HL-60 (cell line): ENCODE measurements around the gene NKD1.

Source experiments
- DNase-seq, 2 experiments: peaks; one replicate each; pipeline ENCODE4 v3.0.0-alpha.2; 2010 to 2020; ENCODE audit warnings: low read depth in 1 of 2, low spot score in 1 of 2
- H3K27ac ChIP-seq: fragments of 250-450 bp; sonication (Bioruptor Pico); replicated peaks from 2 replicates; pipeline ENCODE4 v1.5.1; 2020; ENCODE audit warnings: mild to moderate bottlenecking, moderate library complexity
- H3K27me3 ChIP-seq: fragments of 250-450 bp; sonication (Bioruptor Pico); 2 replicates; pipeline ENCODE4 v1.5.1; 2021; ENCODE audit warnings: mild to moderate bottlenecking, moderate library complexity; ENCODE audit not compliant: insufficient read depth, poor library complexity, severe bottlenecking
- H3K4me3 ChIP-seq: replicated peaks from 2 replicates; pipeline ENCODE4 v1.5.1; 2011; ENCODE audit warnings: mild to moderate bottlenecking, control low read depth, low read length; ENCODE audit not compliant: insufficient read depth
- CTCF ChIP-seq: IDR thresholded peaks from one replicate; pipeline ENCODE4 v1.5.1; 2011; ENCODE audit warnings: low read length, control low read depth, inconsistent platforms; ENCODE audit not compliant: insufficient read depth
- GABPA ChIP-seq: IDR thresholded peaks from 2 replicates; pipeline ENCODE4 v1.6.1; 2012; ENCODE audit warnings: low read depth
- POLR2AphosphoS5 ChIP-seq: IDR thresholded peaks from 2 replicates; pipeline ENCODE4 v1.6.1; 2012; ENCODE audit warnings: low read depth
- SPI1 ChIP-seq: IDR thresholded peaks from 2 replicates; pipeline ENCODE4 v1.6.1; 2012; ENCODE audit warnings: low read depth, mild to moderate bottlenecking, borderline replicate concordance
- TF ChIP-seq, protein P1 (sequence below): IDR thresholded peaks from 2 replicates; pipeline ENCODE4 v1.6.1; 2012; ENCODE audit warnings: low read depth; ENCODE audit not compliant: insufficient replicate concordance

Gene NKD1

DNA sequence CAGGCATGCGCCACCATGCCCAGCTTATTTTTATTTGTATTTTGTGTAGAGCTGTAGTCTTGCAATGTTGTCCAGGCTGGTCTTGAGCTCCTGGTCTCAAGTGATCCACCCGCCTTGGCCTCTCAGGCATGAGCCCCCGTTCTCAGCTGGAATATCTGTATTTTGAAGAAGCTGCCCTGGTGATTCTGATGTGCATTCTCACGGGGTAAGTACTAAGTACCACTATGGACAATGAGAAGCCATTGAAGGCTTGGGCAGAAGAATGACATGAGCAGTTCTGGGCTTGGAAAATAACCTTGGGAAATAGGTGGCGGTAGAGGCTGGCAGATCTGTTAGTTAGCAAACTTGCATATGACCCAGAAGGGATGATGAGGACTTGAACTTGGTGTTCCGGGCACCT lies 15.6 kb upstream of the NKD1 start:
- Histone ChIP-seq H3K4me3 (no peak overlapping the region), H3K27ac (no peak overlapping the region), H3K27me3 (no peaks in the 10 kb centered on the region)
- no peak for DNase-seq
- TF ChIP-seq CTCF (no peak), GABPA (no peak), SPI1 (no peak), POLR2AphosphoS5 (no peak)
- TF ChIP-seq, protein P1, sequence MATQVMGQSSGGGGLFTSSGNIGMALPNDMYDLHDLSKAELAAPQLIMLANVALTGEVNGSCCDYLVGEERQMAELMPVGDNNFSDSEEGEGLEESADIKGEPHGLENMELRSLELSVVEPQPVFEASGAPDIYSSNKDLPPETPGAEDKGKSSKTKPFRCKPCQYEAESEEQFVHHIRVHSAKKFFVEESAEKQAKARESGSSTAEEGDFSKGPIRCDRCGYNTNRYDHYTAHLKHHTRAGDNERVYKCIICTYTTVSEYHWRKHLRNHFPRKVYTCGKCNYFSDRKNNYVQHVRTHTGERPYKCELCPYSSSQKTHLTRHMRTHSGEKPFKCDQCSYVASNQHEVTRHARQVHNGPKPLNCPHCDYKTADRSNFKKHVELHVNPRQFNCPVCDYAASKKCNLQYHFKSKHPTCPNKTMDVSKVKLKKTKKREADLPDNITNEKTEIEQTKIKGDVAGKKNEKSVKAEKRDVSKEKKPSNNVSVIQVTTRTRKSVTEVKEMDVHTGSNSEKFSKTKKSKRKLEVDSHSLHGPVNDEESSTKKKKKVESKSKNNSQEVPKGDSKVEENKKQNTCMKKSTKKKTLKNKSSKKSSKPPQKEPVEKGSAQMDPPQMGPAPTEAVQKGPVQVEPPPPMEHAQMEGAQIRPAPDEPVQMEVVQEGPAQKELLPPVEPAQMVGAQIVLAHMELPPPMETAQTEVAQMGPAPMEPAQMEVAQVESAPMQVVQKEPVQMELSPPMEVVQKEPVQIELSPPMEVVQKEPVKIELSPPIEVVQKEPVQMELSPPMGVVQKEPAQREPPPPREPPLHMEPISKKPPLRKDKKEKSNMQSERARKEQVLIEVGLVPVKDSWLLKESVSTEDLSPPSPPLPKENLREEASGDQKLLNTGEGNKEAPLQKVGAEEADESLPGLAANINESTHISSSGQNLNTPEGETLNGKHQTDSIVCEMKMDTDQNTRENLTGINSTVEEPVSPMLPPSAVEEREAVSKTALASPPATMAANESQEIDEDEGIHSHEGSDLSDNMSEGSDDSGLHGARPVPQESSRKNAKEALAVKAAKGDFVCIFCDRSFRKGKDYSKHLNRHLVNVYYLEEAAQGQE = no peak

DNA sequence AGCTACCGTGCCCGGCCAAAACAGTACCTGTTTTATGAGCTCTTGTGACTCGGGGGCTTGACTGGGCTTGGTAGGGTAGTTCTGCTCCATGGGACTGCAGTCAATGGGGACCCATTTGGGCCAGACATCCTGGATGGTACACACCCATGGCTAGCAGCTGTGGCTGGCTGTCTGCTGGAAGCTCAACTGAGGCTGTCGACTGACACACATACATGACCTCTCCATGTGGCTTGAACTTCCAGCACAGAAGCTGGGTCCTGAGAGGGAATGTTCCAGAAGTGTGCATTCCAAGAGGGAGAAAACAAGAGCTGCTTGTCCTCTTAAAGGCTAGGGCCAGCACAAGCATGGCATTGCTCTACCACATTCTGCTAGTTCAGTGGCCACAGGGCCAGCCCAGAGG lies 14.9 kb upstream of the NKD1 start:
- TF ChIP-seq SPI1 (no peak), POLR2AphosphoS5 (no peak), CTCF (no peak), GABPA (no peak)
- TF ChIP-seq, protein P1 = no peak

DNA sequence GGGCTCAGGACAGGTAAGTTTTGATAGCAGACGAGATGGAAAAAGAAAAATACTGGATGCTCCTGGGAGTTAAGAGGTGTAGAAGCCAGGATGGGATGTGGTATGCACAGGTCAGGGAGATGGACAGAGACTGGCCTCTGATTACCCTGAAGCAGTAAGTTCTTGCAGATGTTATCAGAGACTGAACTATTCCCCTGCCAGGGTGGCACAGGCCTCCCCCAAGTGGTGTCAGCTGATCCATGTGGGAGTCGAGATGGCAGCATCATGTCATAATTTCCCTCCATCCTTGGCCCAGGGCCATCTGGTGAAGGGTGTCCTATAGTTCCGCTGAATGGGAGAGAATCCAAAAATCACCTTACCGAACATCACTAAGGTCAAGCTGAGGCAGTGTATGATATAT lies 14.1 kb upstream of the NKD1 start:
- H3K27me3 ChIP-seq = no peaks in the 10 kb centered on the region
- TF ChIP-seq SPI1 (no peak), CTCF (no peak), POLR2AphosphoS5 (no peak), GABPA (no peak)
- TF ChIP-seq, protein P1 = no peak
- DNase-seq = no peak
- no peak overlapping the region for H3K27ac ChIP-seq
- no peak overlapping the region for H3K4me3 ChIP-seq

More for the DNA sequence above, 14.9 kb upstream of the NKD1 start:
- no peak for DNase-seq
- Histone ChIP-seq H3K27ac (no peak overlapping the region), H3K4me3 (no peak overlapping the region), H3K27me3 (no peaks in the 10 kb centered on the region)
